Heart left ventricle (tissue), 16 donors: ENCODE data around the gene ZNF787. TPM values are rescaled to one million over a fixed set of nuclear protein-coding genes. Genes with fewer than 3 reads are reported as not detected.

Experiments
- ATAC-seq, 4 donors: fragments of 200-7000 bp; cut with Tn5 transposase; one replicate each; pipeline ENCODE4 v1.9.1; 2020 to 2022; ENCODE audit warnings: moderate library complexity in 4 of 4, mild to moderate bottlenecking in 3 of 4, moderate number of reproducible peaks in 1 of 4
- DNase-seq, 5 donors: peaks; one replicate each; pipeline ENCODE4 v3.0.0-alpha.2; 2020
- H3K27ac ChIP-seq, 12 donors: fragments of 200-600 bp; sonication (generic) in 4 of 12; one replicate each; pipeline versions ENCODE4 v1.5.0 to v1.8.0; 2016 to 2022; ENCODE audit warnings: mild to moderate bottlenecking in 2 of 12
- H3K27me3 ChIP-seq, 9 donors: fragments of 200-600 bp; sonication (generic) in 2 of 9; one replicate each; pipeline versions ENCODE4 v1.5.1 to v1.8.0; 2016 to 2022; ENCODE audit warnings: mild to moderate bottlenecking in 3 of 9
- H3K36me3 ChIP-seq, 9 donors: fragments of 200-600 bp; sonication (generic) in 2 of 9; one replicate each; pipeline versions ENCODE4 v1.5.0 to v1.8.0; 2018 to 2022; ENCODE audit warnings: mild to moderate bottlenecking in 2 of 9
- H3K4me1 ChIP-seq, 12 donors: fragments of 200-600 bp; sonication (generic) in 4 of 12; one replicate each; pipeline versions ENCODE4 v1.5.0 to v1.8.0; 2016 to 2022; ENCODE audit warnings: mild to moderate bottlenecking in 3 of 12
- H3K4me3 ChIP-seq, 12 donors: fragments of 200-600 bp; sonication (generic) in 4 of 12; one replicate each; pipeline versions ENCODE4 v1.5.0 to v1.8.0; 2017 to 2022; ENCODE audit warnings: mild to moderate bottlenecking in 9 of 12, moderate library complexity in 4 of 12
- H3K9me3 ChIP-seq, 12 donors: fragments of 200-600 bp; sonication (generic) in 4 of 12; one replicate each; pipeline versions ENCODE4 v1.5.0 to v1.8.0; 2016 to 2022; ENCODE audit warnings: mild to moderate bottlenecking in 1 of 12
- CTCF ChIP-seq, 12 donors: fragments of 200-600 bp; sonication (generic) in 4 of 12; IDR thresholded peaks; one replicate each; pipeline versions ENCODE4 v1.5.0 to v1.8.0; 2018 to 2022; ENCODE audit warnings: antibody characterized with exemption in 12 of 12, mild to moderate bottlenecking in 5 of 12
- POLR2A ChIP-seq, 2 donors: fragments of 450-650 bp; IDR thresholded peaks; one replicate each; pipeline ENCODE4 v1.6.1; 2017; ENCODE audit warnings: antibody characterized with exemption in 2 of 2, mild to moderate bottlenecking in 2 of 2, moderate library complexity in 2 of 2
- WGBS, 4 donors: extraction: QIAGEN DNeasy Blood & Tissue Kit in 2 of 4; methylation state at CpG; one replicate each; pipeline versions ENCODE4 v1.1.5 to v1.1.7; 2013 to 2018; 5-methylcytosine and 5-hydroxymethylcytosine counted together
- intact Hi-C, 10 donors: fragments of 100-400 bp; cut with DNase I; formaldehyde crosslinking; loops; one replicate each; pipeline versions ENCODE4 v1.11.1 to v1.14.2; 2022
- polyA plus RNA-seq, 2 donors: library from polyadenylated mRNA; stranded (reverse); fragments of 200-250 nt; gene quantifications; one replicate each; pipeline ENCODE4 v1.2.3, GENCODE V29; 2013
- total RNA-seq, 9 donors: library from RNA; depleted of rRNA in 2 of 9; stranded (reverse); fragments of >200 nt in 2 of 9; fragmentation: NEBNext Ultra II Directional in 3 of 9; extraction: Animal tissue kit (Norgen Biotek cat#: 25700) in 3 of 9; gene quantifications; one replicate each; pipeline versions ENCODE4 v1.1.0 to v1.2.4, GENCODE V29; 2016 to 2023
- donor health status: ischemic (EF 13 %, LVEDD 7.1; RV severe dilation, severe dysfunction).
- donor health status: healthy with polysubstance abuse.
- donor health status: DM: no; HTN: yes; CAD: no.
- donor health status: DM: no; HTN: no; CAD: no.
- donor health status: ischemic (EF 25% LVEDD 6.9; RV normal size, moderate dysfunction).
- donor health status: ischemic (EF 25% LVEDD 5.7; RV mildly dilated, moderate dysfunction).
- donor health status: healthy.
- donor health status: DM: yes; HTN: yes; CAD: no.
- donor health status: ischemic (EF 35%, LVEDD 5.7; RV mildly dilated, moderate dysfunction).
- donor health status: nonischemic (EF 11% LVEDD 7.7; RV severe dilation, severe dysfunction).
- donor health status: DM: yes; HTN: yes; CAD: no.
- donor health status: PGD.
- donor health status: ischemic (EF 29% LVEDD 5.4; RV normal size, mild dysfunction).
- donor health status: nonischemic (EF 23%, LVEDD 6.1; RV moderate dilation, normal function).

The ZNF787 gene
- total and polyA plus RNA-seq, 11 donors, result 11.6 to 40.8 (median 25.3) TPM

- peaks cover 0 to 21% (median 12%) of the 10 kb centered on the region in 12 donors for H3K4me1 ChIP-seq
- H3K27me3 ChIP-seq, result no peaks in the 10 kb centered on the region
- TF ChIP-seq POLR2A (IDR thresholded peaks at IDR 0.05), result no peak
- TF ChIP-seq CTCF (IDR thresholded peaks at IDR 0.05), result no peak
- 74 to 88% (median 83%) methylated on average over 3 of the region's 3 CpGs for WGBS, 4 donors
- intact Hi-C loops, result loop anchor here in 1 of 10 donors (5.0 kb wide), 1 partner anchor 36 kb away; no protein-coding TSS in a partner anchor
- no peak for ATAC-seq
- no peak overlapping the region for H3K4me3 ChIP-seq
- H3K36me3 ChIP-seq, result no peaks in the 10 kb centered on the region
- DNase-seq, result no peak
- H3K27ac ChIP-seq, result no peak overlapping the region
- H3K9me3 ChIP-seq, result no peaks in the 10 kb centered on the region
These were observed 17.0 kb upstream of the ZNF787 start for GRCh38 chr19:56138069-56138468.

GRCh38 chr19:56137405-56137804, 16.3 kb upstream of the ZNF787 start:
- WGBS, 4 donors, result 50 to 61% (median 57%) methylated on average over 6 of the region's 6 CpGs
- TF ChIP-seq POLR2A (IDR thresholded peaks at IDR 0.05) (no peak), CTCF (IDR thresholded peaks at IDR 0.05) (no peak)
- no peaks in the 10 kb centered on the region for H3K27me3 ChIP-seq
- DNase-seq, result no peak
- no peak overlapping the region for H3K4me3 ChIP-seq
- no peaks in the 10 kb centered on the region for H3K9me3 ChIP-seq
- ATAC-seq, result no peak
- peaks cover 0 to 19% (median 13%) of the 10 kb centered on the region in 12 donors for H3K4me1 ChIP-seq
- H3K36me3 ChIP-seq, result no peaks in the 10 kb centered on the region
- intact Hi-C loops, result loop anchor here in 1 of 10 donors (5.0 kb wide), 1 partner anchor 35 kb away; no protein-coding TSS in a partner anchor
- H3K27ac ChIP-seq, result no peak overlapping the region

GRCh38 chr19:56136362-56136761, 15.3 kb upstream of the ZNF787 start:
- DNase-seq, result no peak
- Histone ChIP-seq H3K9me3 (no peaks in the 10 kb centered on the region), H3K27me3 (no peaks in the 10 kb centered on the region), H3K4me3 (no peak overlapping the region), H3K4me1 (peaks cover 0 to 16% (median 8%) of the 10 kb centered on the region in 12 donors), H3K36me3 (no peaks in the 10 kb centered on the region), H3K27ac (no peak overlapping the region)
- WGBS, 4 donors, result 66 to 75% (median 71%) methylated on average over 10 of the region's 10 CpGs
- no peak for ATAC-seq
- TF ChIP-seq POLR2A (IDR thresholded peaks at IDR 0.05) (no peak), CTCF (IDR thresholded peaks at IDR 0.05) (no peak)
- intact Hi-C loops, result loop anchor here in 1 of 10 donors (5.0 kb wide), 1 partner anchor 34 kb away; no protein-coding TSS in a partner anchor

DNA sequence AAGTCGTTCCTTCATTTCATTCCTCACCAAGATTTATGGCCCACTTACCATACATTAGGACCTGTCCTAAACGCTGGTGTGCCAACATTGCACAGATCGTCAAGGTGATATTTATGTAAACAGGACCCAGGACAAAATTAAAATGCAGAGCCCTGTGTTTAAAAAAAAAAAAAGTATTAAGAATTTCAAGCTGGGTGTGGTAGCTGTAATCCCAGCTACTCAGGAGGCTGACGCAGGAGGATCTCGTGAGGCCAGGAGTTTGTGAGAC, 13.5 kb upstream of the ZNF787 start:
- 84 to 91% (median 87%) methylated on average over 5 of the region's 5 CpGs for WGBS, 4 donors
- no peak for DNase-seq
- ATAC-seq, result no peak
- Histone ChIP-seq H3K4me3 (no peak overlapping the region), H3K9me3 (no peaks in the 10 kb centered on the region), H3K36me3 (no peaks in the 10 kb centered on the region), H3K27ac (no peak overlapping the region), H3K4me1 (peaks cover 0 to 9% (median 7%) of the 10 kb centered on the region in 12 donors), H3K27me3 (no peaks in the 10 kb centered on the region)
- TF ChIP-seq POLR2A (IDR thresholded peaks at IDR 0.05), result no peak
- no peak for TF ChIP-seq CTCF (IDR thresholded peaks at IDR 0.05)
- intact Hi-C loops, result no loop called here
